Subcutaneous adipose tissue (tissue), 4 donors: Measurements from ENCODE around the gene TMEM239. TPM values are rescaled to one million over a fixed set of nuclear protein-coding genes. Genes with fewer than 3 reads are reported as not detected.

Experiments used
- CTCF ChIP-seq: fragments of 450-650 bp; IDR thresholded peaks from one replicate; pipeline ENCODE4 v1.5.1; 2016; ENCODE audit warnings: low read depth, mild to moderate bottlenecking, control low read depth, antibody characterized with exemption, moderate library complexity
- total RNA-seq, 4 donors: library from RNA; depleted of rRNA; stranded (reverse); fragments of >200 nt; gene quantifications; one replicate each; pipeline ENCODE4 v1.1.0, GENCODE V29; 2016

The TMEM239 gene
- total RNA-seq, 4 donors from 2014 or later = not detected

- TF ChIP-seq CTCF = no peak
These were observed 18.4 kb downstream of the TMEM239 start for GRCh38 chr20:2834401-2835110.

GRCh38 chr20:2835331-2835796 lies 19.2 kb downstream of the TMEM239 start:
- TF ChIP-seq CTCF = no peak

- no peak for TF ChIP-seq CTCF
These were observed 19.9 kb downstream of the TMEM239 start for GRCh38 chr20:2836035-2836434.

- TF ChIP-seq CTCF = no peak
These were observed 21.2 kb downstream of the TMEM239 start for GRCh38 chr20:2837221-2837960.

- no peak for TF ChIP-seq CTCF
These were observed 22.1 kb downstream of the TMEM239 start for GRCh38 chr20:2838170-2838797.

GRCh38 chr20:2838847-2839671 lies 22.9 kb downstream of the TMEM239 start:
- no peak for TF ChIP-seq CTCF
